SK-N-SH (cell line): ENCODE measurements around the gene CALML6.
"Not testable (repeated sequence)": the region's sequence is repeated elsewhere in the genome, so short reads cannot be mapped to it uniquely, and the experiment has no call there.

ENCODE experiments used
- CHD2 ChIP-seq: fragments of 150-350 bp; IDR thresholded peaks from 2 replicates; pipeline ENCODE4 v1.6.1; 2018; ENCODE audit warnings: low read length; ENCODE audit not compliant: partially characterized antibody
- EP300 ChIP-seq, 2 experiments: IDR thresholded peaks; 2 replicates each; pipeline versions ENCODE4 v1.4.0 to v1.6.1; 2012; ENCODE audit warnings: borderline replicate concordance in 1 of 2, low read depth in 1 of 2, low read length in 1 of 2
- JUND ChIP-seq: IDR thresholded peaks from 2 replicates; pipeline ENCODE4 v1.4.0; 2012
- MXI1 ChIP-seq: IDR thresholded peaks from 2 replicates; pipeline ENCODE4 v1.6.1; 2012; ENCODE audit warnings: mild to moderate bottlenecking, low read depth, low read length, improper control_type of control experiment
- TEAD4 ChIP-seq: IDR thresholded peaks from 2 replicates; pipeline ENCODE4 v1.4.0; 2012; ENCODE audit warnings: mild to moderate bottlenecking, borderline replicate concordance; ENCODE audit not compliant: insufficient read depth
- TF ChIP-seq, protein P1 (sequence below): fragments of 200-600 bp; sonication (generic); IDR thresholded peaks from 2 replicates; pipeline ENCODE4 v1.6.1; 2017; ENCODE audit warnings: antibody characterized with exemption, mild to moderate bottlenecking, moderate library complexity
- TF ChIP-seq, protein P2 (sequence below): fragments of 150-350 bp; IDR thresholded peaks from 2 replicates; pipeline ENCODE4 v1.6.1; 2017; ENCODE audit warnings: antibody characterized with exemption, low read length, low read depth, borderline replicate concordance
- TF ChIP-seq, protein P3 (sequence below): IDR thresholded peaks from 2 replicates; pipeline ENCODE4 v1.4.0; 2012; ENCODE audit warnings: low read depth, borderline replicate concordance

DNA sequence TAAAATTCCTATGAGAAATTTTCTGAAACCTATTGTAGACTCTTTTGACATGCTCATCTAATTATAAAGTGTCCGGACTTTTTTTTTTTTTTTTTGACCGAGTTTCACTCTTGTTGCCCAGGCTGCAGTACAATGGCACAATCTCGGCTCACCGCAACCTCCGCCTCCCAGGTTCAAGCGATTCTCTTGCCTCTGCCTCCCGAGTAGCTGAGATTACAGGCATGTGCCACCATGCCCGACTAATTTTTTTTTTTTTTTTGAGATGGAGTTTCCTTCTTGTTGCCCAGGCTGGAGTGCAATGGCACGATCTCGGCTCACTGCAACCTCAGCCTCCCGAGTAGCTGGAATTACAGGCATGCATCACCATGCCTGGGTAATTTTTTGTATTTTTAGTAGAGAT, 31.2 kb upstream of the CALML6 start:
- TF ChIP-seq, protein P1, sequence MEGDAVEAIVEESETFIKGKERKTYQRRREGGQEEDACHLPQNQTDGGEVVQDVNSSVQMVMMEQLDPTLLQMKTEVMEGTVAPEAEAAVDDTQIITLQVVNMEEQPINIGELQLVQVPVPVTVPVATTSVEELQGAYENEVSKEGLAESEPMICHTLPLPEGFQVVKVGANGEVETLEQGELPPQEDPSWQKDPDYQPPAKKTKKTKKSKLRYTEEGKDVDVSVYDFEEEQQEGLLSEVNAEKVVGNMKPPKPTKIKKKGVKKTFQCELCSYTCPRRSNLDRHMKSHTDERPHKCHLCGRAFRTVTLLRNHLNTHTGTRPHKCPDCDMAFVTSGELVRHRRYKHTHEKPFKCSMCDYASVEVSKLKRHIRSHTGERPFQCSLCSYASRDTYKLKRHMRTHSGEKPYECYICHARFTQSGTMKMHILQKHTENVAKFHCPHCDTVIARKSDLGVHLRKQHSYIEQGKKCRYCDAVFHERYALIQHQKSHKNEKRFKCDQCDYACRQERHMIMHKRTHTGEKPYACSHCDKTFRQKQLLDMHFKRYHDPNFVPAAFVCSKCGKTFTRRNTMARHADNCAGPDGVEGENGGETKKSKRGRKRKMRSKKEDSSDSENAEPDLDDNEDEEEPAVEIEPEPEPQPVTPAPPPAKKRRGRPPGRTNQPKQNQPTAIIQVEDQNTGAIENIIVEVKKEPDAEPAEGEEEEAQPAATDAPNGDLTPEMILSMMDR = not testable (repeated sequence)
- TF ChIP-seq CHD2; TEAD4; MXI1; JUND; EP300 (IDR thresholded peaks at IDR 0.05; ENCODE audit: borderline replicate concordance in 1 of 2, low read depth in 1 of 2, low read length in 1 of 2): not testable (repeated sequence)
- TF ChIP-seq, protein P2, sequence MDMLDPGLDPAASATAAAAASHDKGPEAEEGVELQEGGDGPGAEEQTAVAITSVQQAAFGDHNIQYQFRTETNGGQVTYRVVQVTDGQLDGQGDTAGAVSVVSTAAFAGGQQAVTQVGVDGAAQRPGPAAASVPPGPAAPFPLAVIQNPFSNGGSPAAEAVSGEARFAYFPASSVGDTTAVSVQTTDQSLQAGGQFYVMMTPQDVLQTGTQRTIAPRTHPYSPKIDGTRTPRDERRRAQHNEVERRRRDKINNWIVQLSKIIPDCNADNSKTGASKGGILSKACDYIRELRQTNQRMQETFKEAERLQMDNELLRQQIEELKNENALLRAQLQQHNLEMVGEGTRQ = not testable (repeated sequence)
- TF ChIP-seq, protein P3, sequence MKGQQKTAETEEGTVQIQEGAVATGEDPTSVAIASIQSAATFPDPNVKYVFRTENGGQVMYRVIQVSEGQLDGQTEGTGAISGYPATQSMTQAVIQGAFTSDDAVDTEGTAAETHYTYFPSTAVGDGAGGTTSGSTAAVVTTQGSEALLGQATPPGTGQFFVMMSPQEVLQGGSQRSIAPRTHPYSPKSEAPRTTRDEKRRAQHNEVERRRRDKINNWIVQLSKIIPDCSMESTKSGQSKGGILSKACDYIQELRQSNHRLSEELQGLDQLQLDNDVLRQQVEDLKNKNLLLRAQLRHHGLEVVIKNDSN = not testable (repeated sequence)
